WI38 (cell line): Measurements from ENCODE around the gene RPUSD1.
"Not testable (repeated sequence)": the region's sequence is repeated elsewhere in the genome, so short reads cannot be mapped to it uniquely, and the experiment has no call there.

Experiments used
- H3K4me3 ChIP-seq: 2 replicates; pipeline ENCODE4 v1.5.1; 2011; ENCODE audit warnings: low read depth, mild to moderate bottlenecking, control low read depth, low read length
- CTCF ChIP-seq: IDR thresholded peaks from 2 replicates; pipeline ENCODE4 v1.5.1; 2012; ENCODE audit warnings: low read depth, mild to moderate bottlenecking, control low read depth, low read length

RPUSD1 gene

GRCh38 chr16:822909-823297, 34.7 kb upstream of the RPUSD1 start:
- TF ChIP-seq CTCF, result no peak
- no peak overlapping the region for H3K4me3 ChIP-seq

DNA sequence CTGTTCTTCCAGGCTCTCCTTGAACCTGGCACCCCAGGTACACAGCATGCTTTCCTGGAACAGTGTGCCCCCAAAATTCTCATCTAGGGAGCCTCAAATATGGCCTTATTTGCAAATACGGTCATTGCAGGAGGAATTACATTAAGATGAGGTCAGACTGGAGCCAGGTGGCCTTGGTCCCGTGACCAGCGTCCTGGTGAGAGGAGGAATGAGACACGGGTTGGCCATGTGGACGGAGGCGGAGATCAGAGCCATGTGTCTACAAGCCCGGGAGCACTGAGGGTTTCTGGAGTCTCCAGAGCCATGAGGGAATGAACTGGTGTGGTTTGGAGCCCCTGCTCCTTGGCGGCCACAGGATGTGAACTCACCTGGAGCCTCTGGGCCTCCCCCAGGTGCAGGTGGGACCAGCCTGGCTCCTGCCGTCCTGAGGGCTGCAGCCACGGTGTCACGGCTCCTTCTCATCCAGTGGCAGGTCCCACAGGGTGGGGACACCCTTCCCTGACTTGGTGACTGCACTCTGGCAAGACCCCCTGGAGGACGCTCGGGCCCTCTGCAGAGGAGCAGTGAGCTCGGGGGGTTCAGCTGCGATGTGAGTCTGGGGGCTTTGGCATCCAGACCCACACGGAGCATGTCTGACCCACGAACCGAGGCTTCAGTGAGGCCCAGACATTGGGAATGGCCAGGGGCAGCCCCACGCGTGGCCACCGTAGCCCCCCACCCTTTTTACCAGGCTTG, 34.2 kb upstream of the RPUSD1 start:
- TF ChIP-seq CTCF, result no peak
- H3K4me3 ChIP-seq, result no peak overlapping the region

GRCh38 chr16:821751-822150, 33.6 kb upstream of the RPUSD1 start:
- no peak for TF ChIP-seq CTCF
- no peak overlapping the region for H3K4me3 ChIP-seq

- TF ChIP-seq CTCF, result no peak
- no peak overlapping the region for H3K4me3 ChIP-seq
These were observed 32.6 kb upstream of the RPUSD1 start for GRCh38 chr16:820748-821147.

DNA sequence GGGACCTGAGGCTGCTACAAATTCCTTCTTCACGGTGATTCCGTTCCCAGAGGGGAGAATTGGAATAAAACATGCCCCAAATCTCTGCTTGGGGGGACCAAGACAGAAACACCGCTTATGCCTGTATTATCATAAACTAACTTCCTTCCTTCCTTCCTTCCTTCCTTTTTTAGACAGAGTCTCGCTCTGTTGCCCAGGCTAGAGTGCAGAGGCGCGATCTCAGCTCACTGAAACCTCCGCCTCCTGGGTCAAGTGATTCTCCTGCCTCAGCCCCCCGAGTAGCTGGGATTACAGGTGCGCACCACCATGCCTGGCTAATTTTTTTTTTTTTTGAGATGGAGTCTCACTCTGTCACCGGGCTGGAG, 31.8 kb upstream of the RPUSD1 start:
- not testable (repeated sequence) for H3K4me3 ChIP-seq

- H3K4me3 ChIP-seq, result no peak overlapping the region
- TF ChIP-seq CTCF, result no peak
These were observed 31.3 kb upstream of the RPUSD1 start for GRCh38 chr16:819336-820043.

DNA sequence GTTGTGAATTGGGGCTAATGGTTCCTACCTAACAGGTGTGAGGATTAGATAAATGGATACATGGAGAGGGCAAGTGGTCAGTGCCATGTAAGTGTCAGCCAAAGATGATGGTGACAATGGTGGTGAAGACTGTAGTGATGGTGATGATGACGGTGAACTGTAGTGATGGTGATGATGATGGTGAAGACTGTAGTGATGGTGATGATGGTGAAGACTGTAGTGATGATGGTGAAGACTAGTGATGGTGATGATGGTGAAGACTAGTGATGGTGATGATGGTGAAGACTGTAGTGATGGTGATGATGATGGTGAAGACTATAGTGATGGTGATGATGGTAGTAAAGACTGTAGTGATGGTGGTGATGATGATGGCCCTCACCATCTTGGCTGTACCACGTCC, 30.4 kb upstream of the RPUSD1 start:
- no peak overlapping the region for H3K4me3 ChIP-seq
- no peak for TF ChIP-seq CTCF

DNA sequence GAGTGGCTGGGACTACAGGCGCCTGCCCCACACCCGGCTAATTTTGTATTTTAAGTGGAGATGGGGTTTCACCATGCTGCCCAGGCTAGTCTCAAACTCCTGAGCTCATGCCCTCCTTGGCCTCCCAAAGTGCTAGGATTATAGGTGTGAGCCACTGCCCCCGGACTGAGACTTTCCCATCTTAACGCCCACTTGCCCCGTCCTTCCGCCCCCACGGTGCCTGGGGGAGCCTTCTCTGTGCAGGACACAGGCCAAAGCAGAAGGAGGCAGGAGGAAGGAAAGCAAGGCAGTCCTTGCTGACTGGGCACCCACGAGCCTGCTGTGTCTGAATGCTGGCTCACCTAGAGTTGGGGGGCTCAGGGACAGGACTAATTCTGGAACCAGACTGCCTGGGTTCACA, 30.0 kb upstream of the RPUSD1 start:
- TF ChIP-seq CTCF, result no peak
- H3K4me3 ChIP-seq, result no peak overlapping the region
